ENCODE measurements around the gene LOXL1. TPM values are rescaled to one million over a fixed set of nuclear protein-coding genes. Genes with fewer than 3 reads are reported as not detected.
A peak's percentile ranks its signal among the peaks of the same experiment; 100 is the strongest.

Gene LOXL1
- total and polyA plus RNA-seq, 9 of the 15 experiments (the other 6 are each of a cell fraction or from before 2014, with no cell fraction given), result 0.14 TPM; not detected in 8

DNA sequence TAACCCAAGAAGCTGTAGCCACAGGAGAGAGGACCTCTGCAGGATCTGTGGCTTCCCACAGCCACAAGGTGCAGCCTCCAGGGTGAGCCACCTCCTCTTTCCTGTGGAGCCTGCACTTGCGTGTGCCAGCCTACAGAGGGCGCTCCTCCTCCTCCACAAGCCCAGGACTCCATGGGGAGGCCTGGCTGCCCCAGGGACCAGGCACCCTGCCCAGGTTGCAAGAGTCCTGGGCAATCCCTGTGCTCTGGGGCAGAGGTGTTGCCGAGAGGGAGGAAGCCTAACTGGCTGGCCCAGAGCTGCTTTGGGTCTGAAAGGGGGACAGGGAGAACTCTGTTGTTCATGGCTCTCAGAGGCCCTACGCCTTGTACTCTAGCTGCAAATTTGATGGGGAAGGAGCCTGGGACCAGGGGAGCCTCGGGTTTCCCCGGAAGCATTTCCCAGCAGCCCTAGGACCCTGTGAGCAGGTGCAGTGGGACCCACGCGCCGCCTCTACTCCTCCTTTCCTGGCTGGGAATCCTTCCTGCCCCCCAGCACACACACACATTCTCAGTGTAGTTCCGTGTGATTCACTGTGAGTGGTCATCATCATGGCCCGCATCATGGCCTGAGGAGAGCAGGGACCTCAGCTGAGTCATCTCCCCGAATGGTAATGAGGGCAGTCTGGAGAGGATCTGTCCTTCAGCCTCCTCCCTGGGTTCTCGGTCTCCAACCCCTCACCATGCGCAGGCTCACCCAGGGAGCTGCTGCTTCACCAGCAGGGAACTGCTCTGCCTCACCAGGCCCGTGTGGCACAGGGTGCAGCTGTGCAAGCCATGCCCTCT, 28.6 kb upstream of the LOXL1 start (continued):
- TF ChIP-seq E2F1 (CRISPR knock-in tag; IDR thresholded peaks at IDR 0.05) (no peak), GABPA (tag; conservative IDR thresholded peaks at IDR 0.05; ENCODE audit: low read depth) (peak; percentile 85), U2AF2 (optimal IDR thresholded peaks at IDR 0.05; ENCODE audit: low read depth, low read length) (no peak), ZNF133 (CRISPR knock-in tag; IDR thresholded peaks at IDR 0.05) (no peak), ADNP (tag; IDR thresholded peaks at IDR 0.05) (no peak), ZFP36 (IDR thresholded peaks at IDR 0.05; ENCODE audit: low read depth, low read length, partially characterized antibody) (peak; percentile 21), DMBX1 (CRISPR knock-in tag; IDR thresholded peaks at IDR 0.05; ENCODE audit: borderline replicate concordance) (no peak), SETDB1 (IDR thresholded peaks at IDR 0.05; ENCODE audit: low read length) (no peak), XRCC5 (IDR thresholded peaks at IDR 0.05; ENCODE audit: low read depth, low read length) (peak; percentile 78), CTCFL (IDR thresholded peaks at IDR 0.05; ENCODE audit: borderline replicate concordance, insufficient read depth, low read depth, low read length, poor library complexity, severe bottlenecking) (peak; percentile 77), RB1 (IDR thresholded peaks at IDR 0.05; ENCODE audit: low read depth) (peak; percentile 61; the same call in 1 of the 2 replicates)
- TF ChIP-seq, protein P1, sequence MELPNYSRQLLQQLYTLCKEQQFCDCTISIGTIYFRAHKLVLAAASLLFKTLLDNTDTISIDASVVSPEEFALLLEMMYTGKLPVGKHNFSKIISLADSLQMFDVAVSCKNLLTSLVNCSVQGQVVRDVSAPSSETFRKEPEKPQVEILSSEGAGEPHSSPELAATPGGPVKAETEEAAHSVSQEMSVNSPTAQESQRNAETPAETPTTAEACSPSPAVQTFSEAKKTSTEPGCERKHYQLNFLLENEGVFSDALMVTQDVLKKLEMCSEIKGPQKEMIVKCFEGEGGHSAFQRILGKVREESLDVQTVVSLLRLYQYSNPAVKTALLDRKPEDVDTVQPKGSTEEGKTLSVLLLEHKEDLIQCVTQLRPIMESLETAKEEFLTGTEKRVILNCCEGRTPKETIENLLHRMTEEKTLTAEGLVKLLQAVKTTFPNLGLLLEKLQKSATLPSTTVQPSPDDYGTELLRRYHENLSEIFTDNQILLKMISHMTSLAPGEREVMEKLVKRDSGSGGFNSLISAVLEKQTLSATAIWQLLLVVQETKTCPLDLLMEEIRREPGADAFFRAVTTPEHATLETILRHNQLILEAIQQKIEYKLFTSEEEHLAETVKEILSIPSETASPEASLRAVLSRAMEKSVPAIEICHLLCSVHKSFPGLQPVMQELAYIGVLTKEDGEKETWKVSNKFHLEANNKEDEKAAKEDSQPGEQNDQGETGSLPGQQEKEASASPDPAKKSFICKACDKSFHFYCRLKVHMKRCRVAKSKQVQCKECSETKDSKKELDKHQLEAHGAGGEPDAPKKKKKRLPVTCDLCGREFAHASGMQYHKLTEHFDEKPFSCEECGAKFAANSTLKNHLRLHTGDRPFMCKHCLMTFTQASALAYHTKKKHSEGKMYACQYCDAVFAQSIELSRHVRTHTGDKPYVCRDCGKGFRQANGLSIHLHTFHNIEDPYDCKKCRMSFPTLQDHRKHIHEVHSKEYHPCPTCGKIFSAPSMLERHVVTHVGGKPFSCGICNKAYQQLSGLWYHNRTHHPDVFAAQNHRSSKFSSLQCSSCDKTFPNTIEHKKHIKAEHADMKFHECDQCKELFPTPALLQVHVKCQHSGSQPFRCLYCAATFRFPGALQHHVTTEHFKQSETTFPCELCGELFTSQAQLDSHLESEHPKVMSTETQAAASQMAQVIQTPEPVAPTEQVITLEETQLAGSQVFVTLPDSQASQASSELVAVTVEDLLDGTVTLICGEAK (IDR thresholded peaks at IDR 0.05), result 0 out of 2 replicates have a peak, but pooled peaks have one; percentile 33
- TF ChIP-seq, protein P1 (CRISPR knock-in tag; IDR thresholded peaks at IDR 0.05), result no peak

All from K562 (cell line).